ENCODE measurements around the gene MCF2L2. TPM values are rescaled to one million over a fixed set of nuclear protein-coding genes. Genes with fewer than 3 reads are reported as not detected.

The MCF2L2 gene
- total and polyA plus RNA-seq, 9 of the 15 experiments (the other 6 are each of a cell fraction or from before 2014, with no cell fraction given), result 0.56 to 4.2 (median 3.0) TPM

DNA sequence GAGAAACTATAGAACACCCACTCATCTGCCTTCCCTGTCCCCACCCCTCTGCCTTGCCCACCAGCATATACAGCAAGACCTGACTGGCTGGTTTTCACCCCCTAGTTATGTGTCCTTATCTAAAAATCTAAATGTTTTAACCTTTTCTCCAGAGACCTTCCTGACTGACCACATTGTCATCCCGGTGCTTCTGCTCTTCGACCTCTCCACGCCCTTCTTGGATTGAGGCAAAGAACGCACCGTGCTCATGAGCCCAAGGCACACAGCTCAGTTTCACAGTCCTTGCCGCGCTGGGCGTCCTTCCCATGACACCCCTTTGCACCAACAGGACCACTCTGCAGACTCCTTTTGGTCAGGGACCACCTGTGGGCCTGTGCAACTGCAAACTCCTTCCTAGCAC lies 112.7 kb downstream of the MCF2L2 start:
- no peaks in the 10 kb centered on the region for H3K27me3 ChIP-seq (ENCODE audit: control insufficient read depth in 2 of 2, insufficient read depth in 2 of 2, low read length in 2 of 2)
- intact Hi-C loops (cut with micrococcal nuclease), result no loop called here
- POLR2A ChIA-PET, result interaction anchor here (1.4 kb wide), 1 partner anchor 8 kb away, joined by 4 read pairs; no protein-coding TSS in a partner anchor
- FAIRE-seq (no peak), ATAC-seq (no peak), DNase-seq (ENCODE audit: extremely low read depth in 1 of 4, low spot score in 3 of 4) (no peak)
- in situ Hi-C loops (cut with MboI), result no loop called here
- no peak overlapping the region for H2AFZ ChIP-seq (ENCODE audit: low read depth, low read length)
- peaks cover 0 to 3% of the 10 kb centered on the region in 2 experiments; a peak in 1 of 5 replicates for H3K4me1 ChIP-seq (replicated peaks in 1 of 2; ENCODE audit: control insufficient read depth in 2 of 2, insufficient read depth in 2 of 2, low read length in 2 of 2)
- no peaks in the 10 kb centered on the region for H3K9me3 ChIP-seq (replicated peaks; ENCODE audit: control insufficient read depth, insufficient read depth, low read depth, low read length)
- no peak overlapping the region for H3K4me2 ChIP-seq (ENCODE audit: insufficient read depth, low read length)
- H3K9ac ChIP-seq (ENCODE audit: insufficient read depth in 1 of 2, low read depth in 2 of 2, low read length in 2 of 2), result peak overlapping the region in 1 of 2 experiments; percentile 61; a peak in 1 of 4 replicates
- CTCF ChIA-PET (ENCODE audit: low intra/inter-chr PET ratio), result no interaction called here
- 64% methylated on average over 7 of the region's 8 CpGs for WGBS (ENCODE audit: insufficient coverage, low coverage, missing lambda C conversion rate)
- H3K36me3 ChIP-seq (ENCODE audit: control insufficient read depth, insufficient read depth, low read length), result no peaks in the 10 kb centered on the region; the same call in 2 of the 3 replicates
- no peak overlapping the region for H3K4me3 ChIP-seq
- no peak overlapping the region for H3K27ac ChIP-seq (ENCODE audit: extremely low read depth, low read depth, low read length)
- no peaks in the 10 kb centered on the region for H4K20me1 ChIP-seq (replicated peaks; ENCODE audit: control insufficient read depth, insufficient read depth, low read length)
- BruUV-seq (replicated peaks), result no TSS peak
- TF ChIP-seq IFI16 (CRISPR knock-in tag; IDR thresholded peaks at IDR 0.05), result no peak
- TF ChIP-seq RBM17 (IDR thresholded peaks at IDR 0.05; ENCODE audit: borderline replicate concordance, low read depth, low read length), result no peak
- TF ChIP-seq ZBTB7A (IDR thresholded peaks at IDR 0.05; ENCODE audit: borderline replicate concordance, control insufficient read depth, low read depth, low read length), result no peak
- TF ChIP-seq MEF2A (IDR thresholded peaks at IDR 0.05; ENCODE audit: control insufficient read depth, low read depth, low read length), result no peak
- TF ChIP-seq ZNF212 (CRISPR knock-in tag; IDR thresholded peaks at IDR 0.05), result no peak
- TF ChIP-seq ZNF384 (IDR thresholded peaks at IDR 0.05; ENCODE audit: low read depth, low read length), result no peak
- no peak for TF ChIP-seq BACH1 (tag; IDR thresholded peaks at IDR 0.05)
- no peak for TF ChIP-seq ZNF175 (CRISPR knock-in tag; IDR thresholded peaks at IDR 0.05; ENCODE audit: low read depth)
- no peak for TF ChIP-seq MAFG (tag; conservative IDR thresholded peaks at IDR 0.05)
- TF ChIP-seq ELK1 (CRISPR knock-in tag; IDR thresholded peaks at IDR 0.05), result no peak
- H3K79me2 ChIP-seq (ENCODE audit: control insufficient read depth, insufficient read depth, low read length), result no peaks in the 10 kb centered on the region
- H3K9me1 ChIP-seq (ENCODE audit: control insufficient read depth, insufficient read depth, low read length), result no peaks in the 10 kb centered on the region
